K562 (cell line): ENCODE data around the gene CIB1. TPM values are rescaled to one million over a fixed set of nuclear protein-coding genes. Genes with fewer than 3 reads are reported as not detected.

Experiments used
- ARID2 ChIP-seq: fragments of 450-650 bp; IDR thresholded peaks from 2 replicates; pipeline ENCODE4 v1.6.1; 2017; ENCODE audit warnings: antibody characterized with exemption, mild to moderate bottlenecking
- CREB3L1 ChIP-seq: fragments of 450-650 bp; IDR thresholded peaks from 2 replicates; pipeline ENCODE4 v1.6.1; 2014; ENCODE audit warnings: low read depth, mild to moderate bottlenecking, moderate library complexity, borderline replicate concordance
- CREBBP ChIP-seq: IDR thresholded peaks from one replicate; pipeline ENCODE4 v1.6.1; 2012; ENCODE audit warnings: low read depth, mild to moderate bottlenecking, control low read depth, inconsistent platforms, low read length
- ESRRA ChIP-seq: fragments of 450-650 bp; IDR thresholded peaks from 2 replicates; pipeline ENCODE4 v1.6.1; 2014; ENCODE audit warnings: low read depth, mild to moderate bottlenecking, moderate library complexity, borderline replicate concordance
- ETV1 ChIP-seq: fragments of 450-650 bp; conservative IDR thresholded peaks from 2 replicates; pipeline ENCODE4 v1.6.1; 2016; ENCODE audit warnings: missing genetic modification characterization, control low read depth, low read depth, missing compliant biosample characterization
- GATAD2B ChIP-seq: fragments of 450-650 bp; IDR thresholded peaks from 2 replicates; pipeline ENCODE4 v1.6.1; 2017; ENCODE audit warnings: mild to moderate bottlenecking, borderline replicate concordance
- ID3 ChIP-seq, 2 experiments: fragments of 250-450 bp in 1 of 2; fragments of 450-650 bp in 1 of 2; sonication (Bioruptor Pico) in 1 of 2; IDR thresholded peaks; 2 replicates each; pipeline versions ENCODE4 v1.6.1 to v1.8.0; 2016 to 2021; ENCODE audit warnings: mild to moderate bottlenecking in 2 of 2, moderate library complexity in 2 of 2, missing compliant biosample characterization in 1 of 2, missing genetic modification characterization in 1 of 2
- KDM1A ChIP-seq, 2 experiments: fragments of 450-650 bp; IDR thresholded peaks; 2 replicates each; pipeline ENCODE4 v1.6.1; 2016; ENCODE audit warnings: mild to moderate bottlenecking in 2 of 2
- KLF1 ChIP-seq: fragments of 450-650 bp; IDR thresholded peaks from 2 replicates; pipeline ENCODE4 v1.6.1; 2016; ENCODE audit warnings: missing genetic modification characterization, missing compliant biosample characterization
- MCM2 ChIP-seq: fragments of 450-650 bp; IDR thresholded peaks from 2 replicates; pipeline ENCODE4 v1.6.1; 2017; ENCODE audit warnings: low read depth, mild to moderate bottlenecking
- NFE2L1 ChIP-seq: fragments of 450-650 bp; IDR thresholded peaks from 2 replicates; pipeline ENCODE4 v1.6.1; 2016; ENCODE audit warnings: missing genetic modification characterization, low read depth, mild to moderate bottlenecking, missing compliant biosample characterization, moderate library complexity, borderline replicate concordance
- RAD21 ChIP-seq, 2 experiments: fragments of 250-450 bp in 1 of 2; fragments of 450-650 bp in 1 of 2; sonication (Bioruptor Pico) in 1 of 2; formaldehyde crosslinking in 1 of 2; IDR thresholded peaks in 1 of 2; conservative IDR thresholded peaks in 1 of 2; 2 replicates each; pipeline versions ENCODE4 v1.4.0 to v1.8.0; 2020 to 2022; ENCODE audit warnings: mild to moderate bottlenecking in 2 of 2, moderate library complexity in 1 of 2
- SAFB ChIP-seq: fragments of 200-400 bp; formaldehyde crosslinking; IDR thresholded peaks from 2 replicates; pipeline ENCODE4 v1.6.1; 2017; ENCODE audit warnings: low read depth, low read length, borderline replicate concordance
- SMAD4 ChIP-seq: fragments of 250-450 bp; sonication (Bioruptor Pico); conservative IDR thresholded peaks from 2 replicates; pipeline ENCODE4 v1.8.0; 2021; ENCODE audit warnings: inconsistent platforms, mild to moderate bottlenecking, moderate library complexity
- SMARCA4 ChIP-seq: fragments of 450-650 bp; IDR thresholded peaks from 2 replicates; pipeline ENCODE4 v1.6.1; 2016
- SP1 ChIP-seq: sonication (generic); formaldehyde crosslinking; IDR thresholded peaks from 2 replicates; pipeline ENCODE4 v1.8.1; 2022; ENCODE audit warnings: mild to moderate bottlenecking, missing genetic modification reagents
- TAF7 ChIP-seq: fragments of 450-650 bp; IDR thresholded peaks from 2 replicates; pipeline ENCODE4 v1.6.1; 2016; ENCODE audit warnings: missing genetic modification characterization, missing compliant biosample characterization
- TBP ChIP-seq: optimal IDR thresholded peaks from 2 replicates; pipeline ENCODE3; 2011; ENCODE audit warnings: low read depth, low read length, improper control_type of control experiment
- THRB ChIP-seq: fragments of 450-650 bp; formaldehyde crosslinking; conservative IDR thresholded peaks from 2 replicates; pipeline ENCODE4 v1.4.0; 2022; ENCODE audit warnings: mild to moderate bottlenecking, missing genetic modification characterization
- ZNF696 ChIP-seq: fragments of 250-450 bp; sonication (Bioruptor Pico); conservative IDR thresholded peaks from 2 replicates; pipeline ENCODE4 v1.4.0; 2020; ENCODE audit warnings: mild to moderate bottlenecking, moderate library complexity
- polyA plus RNA-seq, 8 experiments: library from polyadenylated mRNA; depleted of rRNA in 4 of 8; stranded (reverse) in 5 of 8; unstranded in 3 of 8; fragments of >200 nt; fragmentation: Nextera tagmentation in 2 of 8; fragmentation: Illumina TruSeq in 1 of 8; extraction: Ambion mirVana in 2 of 8; extraction: Trizol in 1 of 8; gene quantifications; 2 replicates each; pipeline versions ENCODE4 v1.2.1 to v1.2.3, GENCODE V29; 2011 to 2014; ENCODE audit warnings: inconsistent platforms in 1 of 8, missing spikeins in 1 of 8
- total RNA-seq, 7 experiments: library from RNA; depleted of rRNA in 6 of 7; stranded (reverse); fragments of >200 nt in 6 of 7; fragmentation: Illumina TruSeq in 2 of 7; extraction: Trizol in 2 of 7; gene quantifications; 2 replicates each; pipeline versions ENCODE4 v1.2.1 to v1.2.3, GENCODE V29; 2011 to 2021; ENCODE audit warnings: low replicate concordance in 1 of 7
- TF ChIP-seq, protein P1 (sequence below), 2 experiments: fragments of 150-350 bp in 1 of 2; IDR thresholded peaks; 2 replicates each; pipeline ENCODE4 v1.6.1; 2012 to 2016; ENCODE audit warnings: low read depth in 2 of 2, low read length in 2 of 2, mild to moderate bottlenecking in 1 of 2, moderate library complexity in 1 of 2

The CIB1 gene
- total and polyA plus RNA-seq, 9 of the 15 experiments (the other 6 are each of a cell fraction or from before 2014, with no cell fraction given), result 14.9 to 136 (median 64.5) TPM

DNA sequence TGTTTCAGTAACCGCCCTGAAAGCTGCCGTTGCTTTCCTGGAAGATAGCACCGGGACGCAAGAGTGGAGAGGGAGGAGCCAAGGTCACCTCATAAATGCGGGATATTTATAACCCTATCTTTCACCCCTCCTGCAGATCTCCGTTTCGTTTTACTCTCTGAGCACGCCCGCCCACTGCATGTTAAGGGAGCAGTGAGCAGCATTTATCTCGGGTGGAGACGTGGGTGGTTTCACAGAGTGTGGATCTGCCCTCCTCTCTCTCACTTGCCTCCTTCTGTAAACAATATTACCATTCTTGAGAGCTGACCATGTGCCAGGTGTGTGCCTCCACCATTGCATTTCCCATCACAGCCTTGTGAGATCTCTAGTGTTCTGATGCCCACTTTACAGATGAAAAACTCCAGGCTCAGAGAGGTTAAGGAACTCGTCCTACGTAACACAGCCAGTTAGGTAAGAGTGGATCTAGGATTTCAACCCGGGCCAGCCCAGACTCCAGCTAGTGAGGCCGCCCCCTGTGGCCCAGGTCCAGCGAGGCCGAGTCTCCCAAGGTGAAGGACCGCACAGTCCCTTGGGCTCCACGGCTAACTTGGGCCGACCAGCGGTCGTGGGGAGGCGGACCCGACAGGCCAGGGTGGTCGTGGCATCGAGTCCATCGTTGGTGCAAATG, 49.5 kb downstream of the CIB1 start (continued):
- TF ChIP-seq ESRRA, result peak; percentile 63
- peak; percentile 80; the same call in 1 of the 2 replicates for TF ChIP-seq GATAD2B
- peak; percentile 68 for TF ChIP-seq KLF1 (tag)
- peak; percentile 82 for TF ChIP-seq SMARCA4
- TF ChIP-seq TBP, result peak; percentile 91
- peak; percentile 8 for TF ChIP-seq SMAD4 (CRISPR knock-in tag)
- no peak for TF ChIP-seq CREBBP
- no peak for TF ChIP-seq ID3 (CRISPR knock-in tag; IDR thresholded peaks at IDR 0.05)
- peak; percentile 77; the same call in 1 of the 2 replicates for TF ChIP-seq ID3 (tag; IDR thresholded peaks at IDR 0.05)
- TF ChIP-seq MCM2, result no peak
- TF ChIP-seq TAF7 (tag), result no peak; the same call in 1 of the 2 replicates
- TF ChIP-seq CREB3L1, result peak; percentile 48; the same call in 1 of the 2 replicates
- TF ChIP-seq, protein P1, sequence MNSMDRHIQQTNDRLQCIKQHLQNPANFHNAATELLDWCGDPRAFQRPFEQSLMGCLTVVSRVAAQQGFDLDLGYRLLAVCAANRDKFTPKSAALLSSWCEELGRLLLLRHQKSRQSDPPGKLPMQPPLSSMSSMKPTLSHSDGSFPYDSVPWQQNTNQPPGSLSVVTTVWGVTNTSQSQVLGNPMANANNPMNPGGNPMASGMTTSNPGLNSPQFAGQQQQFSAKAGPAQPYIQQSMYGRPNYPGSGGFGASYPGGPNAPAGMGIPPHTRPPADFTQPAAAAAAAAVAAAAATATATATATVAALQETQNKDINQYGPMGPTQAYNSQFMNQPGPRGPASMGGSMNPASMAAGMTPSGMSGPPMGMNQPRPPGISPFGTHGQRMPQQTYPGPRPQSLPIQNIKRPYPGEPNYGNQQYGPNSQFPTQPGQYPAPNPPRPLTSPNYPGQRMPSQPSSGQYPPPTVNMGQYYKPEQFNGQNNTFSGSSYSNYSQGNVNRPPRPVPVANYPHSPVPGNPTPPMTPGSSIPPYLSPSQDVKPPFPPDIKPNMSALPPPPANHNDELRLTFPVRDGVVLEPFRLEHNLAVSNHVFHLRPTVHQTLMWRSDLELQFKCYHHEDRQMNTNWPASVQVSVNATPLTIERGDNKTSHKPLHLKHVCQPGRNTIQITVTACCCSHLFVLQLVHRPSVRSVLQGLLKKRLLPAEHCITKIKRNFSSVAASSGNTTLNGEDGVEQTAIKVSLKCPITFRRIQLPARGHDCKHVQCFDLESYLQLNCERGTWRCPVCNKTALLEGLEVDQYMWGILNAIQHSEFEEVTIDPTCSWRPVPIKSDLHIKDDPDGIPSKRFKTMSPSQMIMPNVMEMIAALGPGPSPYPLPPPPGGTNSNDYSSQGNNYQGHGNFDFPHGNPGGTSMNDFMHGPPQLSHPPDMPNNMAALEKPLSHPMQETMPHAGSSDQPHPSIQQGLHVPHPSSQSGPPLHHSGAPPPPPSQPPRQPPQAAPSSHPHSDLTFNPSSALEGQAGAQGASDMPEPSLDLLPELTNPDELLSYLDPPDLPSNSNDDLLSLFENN (IDR thresholded peaks at IDR 0.05; ENCODE audit: low read depth in 2 of 2, low read length in 2 of 2), result 0 out of 4 replicates have a peak, but pooled peaks of 1 of the 2 experiments have one; percentile 42
- TF ChIP-seq THRB (CRISPR knock-in tag), result no peak
- peak; percentile 79 for TF ChIP-seq SP1 (CRISPR knock-in tag)
- TF ChIP-seq ARID2, result 0 out of 2 replicates have a peak, but pooled peaks have one; percentile 5
- TF ChIP-seq ETV1 (tag), result peak; percentile 52
- peak; percentile 95 to 97 for TF ChIP-seq KDM1A (IDR thresholded peaks at IDR 0.05)
- peak in 1 of 2 experiments; percentile 15; a peak in 1 of 4 replicates for TF ChIP-seq RAD21 (CRISPR knock-in tag; conservative IDR thresholded peaks at IDR 0.05 in 1 of 2, IDR thresholded peaks at IDR 0.05 in 1 of 2)
- TF ChIP-seq NFE2L1 (tag), result no peak
- TF ChIP-seq SAFB, result peak; percentile 52; the same call in 1 of the 2 replicates
- TF ChIP-seq ZNF696 (CRISPR knock-in tag), result no peak
